ENCODE measurements around the gene PFKFB1.

PFKFB1 gene

GRCh38 chrX:54920610-54921426, 73.2 kb downstream of the PFKFB1 start, which contains the start of gene TRO:
TSS of gene TRO (plus strand) at chrX:54920824. CDS start at chrX:54922247, 1,423 bp downstream.
- peaks cover 24% of the 10 kb centered on the region for H3K4me1 Mint-ChIP-seq
- no peak for ATAC-seq
- no peaks in the 10 kb centered on the region for H3K36me3 Mint-ChIP-seq
- H3K9me3 Mint-ChIP-seq = peaks cover 3% of the 10 kb centered on the region
- H3K27me3 Mint-ChIP-seq = no peaks in the 10 kb centered on the region
- peak within 1 kb of the TSS; percentile 84 for H3K4me3 Mint-ChIP-seq
- peak within 1 kb of the TSS; percentile 76 for H3K27ac Mint-ChIP-seq

GRCh38 chrX:54909941-54910340, 84.0 kb downstream of the PFKFB1 start:
- ATAC-seq = no peak
- Mint-ChIP-seq H3K27me3 (no peaks in the 10 kb centered on the region), H3K27ac (no peak overlapping the region), H3K4me3 (no peak overlapping the region), H3K36me3 (no peaks in the 10 kb centered on the region), H3K4me1 (no peaks in the 10 kb centered on the region), H3K9me3 (peaks cover 9% of the 10 kb centered on the region)

- Mint-ChIP-seq H3K36me3 (no peaks in the 10 kb centered on the region), H3K4me3 (no peak overlapping the region), H3K4me1 (no peaks in the 10 kb centered on the region), H3K27ac (no peak overlapping the region), H3K27me3 (peaks cover 17% of the 10 kb centered on the region), H3K9me3 (peaks cover 3% of the 10 kb centered on the region)
- no peak for ATAC-seq
Measured at GRCh38 chrX:54894159-54894558, 99.8 kb downstream of the PFKFB1 start.

GRCh38 chrX:54891573-54891972, 102.4 kb downstream of the PFKFB1 start:
- Mint-ChIP-seq H3K4me1 (no peaks in the 10 kb centered on the region), H3K27me3 (peaks cover 38% of the 10 kb centered on the region), H3K4me3 (no peak overlapping the region), H3K27ac (no peak overlapping the region), H3K9me3 (peaks cover 3% of the 10 kb centered on the region), H3K36me3 (no peaks in the 10 kb centered on the region)
- no peak for ATAC-seq

GRCh38 chrX:54885740-54886139, 108.2 kb downstream of the PFKFB1 start:
- no peak overlapping the region for H3K27ac Mint-ChIP-seq
- ATAC-seq = no peak
- H3K27me3 Mint-ChIP-seq = peaks cover 43% of the 10 kb centered on the region
- no peak overlapping the region for H3K4me3 Mint-ChIP-seq
- no peaks in the 10 kb centered on the region for H3K36me3 Mint-ChIP-seq
- H3K9me3 Mint-ChIP-seq = no peaks in the 10 kb centered on the region
- H3K4me1 Mint-ChIP-seq = no peaks in the 10 kb centered on the region
